ENCODE measurements around the gene MZF1. TPM values are rescaled to one million over a fixed set of nuclear protein-coding genes. Genes with fewer than 3 reads are reported as not detected.

MZF1 gene
- total and polyA plus RNA-seq, 2 donors = 9.0 to 24.7 TPM

Other genes with a start within 250 kb of the MZF1 start
- 1.2 TPM for gene ZSCAN22, start 246.3 kb downstream of the MZF1 start, total RNA-seq
- 1.2 TPM for gene ZSCAN22, start 246.3 kb downstream of the MZF1 start, polyA plus RNA-seq
- gene A1BG, start 219.8 kb downstream of the MZF1 start, total RNA-seq = 59.3 TPM
- 77.3 TPM for gene A1BG, start 219.8 kb downstream of the MZF1 start, polyA plus RNA-seq
- gene ZNF497, start 210.6 kb downstream of the MZF1 start, total RNA-seq = 0.94 TPM
- gene ZNF497, start 210.6 kb downstream of the MZF1 start, polyA plus RNA-seq = 1.3 TPM
- 3.8 TPM for gene ZNF837, start 192.3 kb downstream of the MZF1 start, total RNA-seq
- 2.9 TPM for gene ZNF837, start 192.3 kb downstream of the MZF1 start, polyA plus RNA-seq
- 1,573 TPM for gene RPS5, start 186.1 kb downstream of the MZF1 start, total RNA-seq
- 942 TPM for gene RPS5, start 186.1 kb downstream of the MZF1 start, polyA plus RNA-seq
- not detected for gene RNF225, start 177.7 kb downstream of the MZF1 start, total RNA-seq
- not detected for gene RNF225, start 177.7 kb downstream of the MZF1 start, polyA plus RNA-seq
- 6.0 TPM for gene ZNF584, start 164.7 kb downstream of the MZF1 start, total RNA-seq
- gene ZNF584, start 164.7 kb downstream of the MZF1 start, polyA plus RNA-seq = 5.2 TPM
- gene ZNF132, start 133.2 kb downstream of the MZF1 start, total RNA-seq = 6.4 TPM
- gene ZNF132, start 133.2 kb downstream of the MZF1 start, polyA plus RNA-seq = 1.6 TPM
- 4.6 TPM for gene ZNF324B, start 121.7 kb downstream of the MZF1 start, total RNA-seq
- gene ZNF324B, start 121.7 kb downstream of the MZF1 start, polyA plus RNA-seq = 3.1 TPM
- gene ZNF324, start 106.3 kb downstream of the MZF1 start, total RNA-seq = 10.9 TPM
- 5.6 TPM for gene ZNF324, start 106.3 kb downstream of the MZF1 start, polyA plus RNA-seq
- gene ZNF446, start 97.0 kb downstream of the MZF1 start, total RNA-seq = 7.0 TPM
- 13.5 TPM for gene ZNF446, start 97.0 kb downstream of the MZF1 start, polyA plus RNA-seq
- 24.5 TPM for gene SLC27A5, start 61.3 kb downstream of the MZF1 start, total RNA-seq
- gene SLC27A5, start 61.3 kb downstream of the MZF1 start, polyA plus RNA-seq = 20.9 TPM
- gene ZBTB45, start 53.5 kb downstream of the MZF1 start, total RNA-seq = 2.8 TPM
- gene ZBTB45, start 53.5 kb downstream of the MZF1 start, polyA plus RNA-seq = 7.2 TPM
- gene TRIM28, start 29.3 kb downstream of the MZF1 start, total RNA-seq = 333 TPM
- gene TRIM28, start 29.3 kb downstream of the MZF1 start, polyA plus RNA-seq = 220 TPM
- gene CHMP2A, start 18.2 kb downstream of the MZF1 start, total RNA-seq = 75.4 TPM
- 131 TPM for gene CHMP2A, start 18.2 kb downstream of the MZF1 start, polyA plus RNA-seq
- gene UBE2M, start 14.7 kb downstream of the MZF1 start, total RNA-seq = 33.3 TPM
- 43.9 TPM for gene UBE2M, start 14.7 kb downstream of the MZF1 start, polyA plus RNA-seq